DND-41 (cell line): ENCODE measurements around the gene ADAMTS16.

Source experiments
- EZH2 ChIP-seq: IDR thresholded peaks from 3 replicates; pipeline ENCODE4 v1.6.1; 2012; ENCODE audit warnings: borderline replicate concordance, low read depth, mild to moderate bottlenecking, moderate library complexity, low read length, inconsistent platforms; ENCODE audit not compliant: severe bottlenecking
- TF ChIP-seq, protein P1 (sequence below): IDR thresholded peaks from 2 replicates; pipeline ENCODE4 v1.5.1; 2012; ENCODE audit warnings: borderline replicate concordance, low read length, moderate library complexity, mild to moderate bottlenecking; ENCODE audit not compliant: poor library complexity, severe bottlenecking; ENCODE audit errors: extremely low read depth

GRCh38 chr5:5275211-5275610 lies 135.1 kb downstream of the ADAMTS16 start:
- TF ChIP-seq, protein P1, sequence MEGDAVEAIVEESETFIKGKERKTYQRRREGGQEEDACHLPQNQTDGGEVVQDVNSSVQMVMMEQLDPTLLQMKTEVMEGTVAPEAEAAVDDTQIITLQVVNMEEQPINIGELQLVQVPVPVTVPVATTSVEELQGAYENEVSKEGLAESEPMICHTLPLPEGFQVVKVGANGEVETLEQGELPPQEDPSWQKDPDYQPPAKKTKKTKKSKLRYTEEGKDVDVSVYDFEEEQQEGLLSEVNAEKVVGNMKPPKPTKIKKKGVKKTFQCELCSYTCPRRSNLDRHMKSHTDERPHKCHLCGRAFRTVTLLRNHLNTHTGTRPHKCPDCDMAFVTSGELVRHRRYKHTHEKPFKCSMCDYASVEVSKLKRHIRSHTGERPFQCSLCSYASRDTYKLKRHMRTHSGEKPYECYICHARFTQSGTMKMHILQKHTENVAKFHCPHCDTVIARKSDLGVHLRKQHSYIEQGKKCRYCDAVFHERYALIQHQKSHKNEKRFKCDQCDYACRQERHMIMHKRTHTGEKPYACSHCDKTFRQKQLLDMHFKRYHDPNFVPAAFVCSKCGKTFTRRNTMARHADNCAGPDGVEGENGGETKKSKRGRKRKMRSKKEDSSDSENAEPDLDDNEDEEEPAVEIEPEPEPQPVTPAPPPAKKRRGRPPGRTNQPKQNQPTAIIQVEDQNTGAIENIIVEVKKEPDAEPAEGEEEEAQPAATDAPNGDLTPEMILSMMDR, result no peak
- TF ChIP-seq EZH2, result no peak
